HepG2 (cell line): ENCODE measurements around the gene ARID1A. TPM values are rescaled to one million over a fixed set of nuclear protein-coding genes. Genes with fewer than 3 reads are reported as not detected.
A peak's percentile ranks its signal among the peaks of the same experiment; 100 is the strongest.

Experiments used
- ATAC-seq: fragments of 200-7000 bp; cut with Tn5 transposase; 3 replicates; pipeline ENCODE4 v1.9.1; 2020; ENCODE audit warnings: mild to moderate bottlenecking, moderate library complexity
- BruUV-seq: library from RNA; stranded (reverse); fragments of 400-500 nt; replicated peaks from 2 replicates; lab custom pipeline; 2021; lab: Mats Ljungman, UMichigan
- CTCF ChIA-PET: fragments of 300-600 bp; formaldehyde crosslinking; extraction: SDS; loops from one replicate; lab custom pipeline; 2021; ENCODE audit warnings: low total read pairs, inconsistent platforms, low intra/inter-chr PET ratio; lab: Yijun Ruan, JAX
- POLR2A ChIA-PET: fragments of 350-600 bp; sonication (Branson Sonifier 250); formaldehyde crosslinking; loops from one replicate; lab custom pipeline; 2020; ENCODE audit warnings: antibody characterized with exemption, inconsistent platforms; lab: Yijun Ruan, JAX
- DNase-seq: peaks from one replicate; pipeline ENCODE4 v3.0.0-alpha.2; 2015; ENCODE audit warnings: low spot score
- FAIRE-seq: peaks from 3 replicates; lab custom pipeline; 2011; peaks lifted over from hg19 to GRCh38; lab: Jason Lieb, UNC
- H2AFZ ChIP-seq: one replicate; pipeline ENCODE4 v1.6.1; 2011; ENCODE audit warnings: low read length, inconsistent platforms
- H3K27ac ChIP-seq: fragments of 300-600 bp; 3 replicates; pipeline ENCODE4 v1.8.0; 2011; ENCODE audit warnings: mixed run types, mild to moderate bottlenecking, mixed read lengths, low read length, inconsistent platforms; ENCODE audit not compliant: insufficient read depth; ENCODE audit errors: extremely low read length
- H3K27me3 ChIP-seq, 2 experiments: fragments of 200-600 bp in 1 of 2; 2 replicates in 1 of 2; 3 replicates in 1 of 2; pipeline versions ENCODE4 v1.6.0 to v1.8.0; 2011; ENCODE audit warnings: low read length in 2 of 2, mild to moderate bottlenecking in 2 of 2, moderate library complexity in 2 of 2, inconsistent platforms in 1 of 2; ENCODE audit not compliant: insufficient read depth in 2 of 2, control insufficient read depth in 1 of 2
- H3K36me3 ChIP-seq, 2 experiments: fragments of 200-600 bp in 1 of 2; replicated peaks in 1 of 2; 2 replicates in 1 of 2; 3 replicates in 1 of 2; pipeline versions ENCODE4 v1.5.1 to v1.8.0; 2011; ENCODE audit warnings: low read length in 2 of 2, inconsistent platforms in 1 of 2; ENCODE audit not compliant: insufficient read depth in 2 of 2, control insufficient read depth in 1 of 2
- H3K4me1 ChIP-seq: 2 replicates; pipeline ENCODE4 v1.5.1; 2012; ENCODE audit warnings: low read length, inconsistent platforms; ENCODE audit not compliant: insufficient read depth
- H3K4me2 ChIP-seq: 2 replicates; pipeline ENCODE4 v1.6.0; 2011; ENCODE audit warnings: low read depth, low read length, inconsistent platforms
- H3K4me3 ChIP-seq, 3 experiments: fragments of 200-600 bp in 1 of 3; sonication (generic), shearing (Covaris generic) in 1 of 3; replicated peaks in 1 of 3; 2 replicates each; pipeline ENCODE4 v1.5.1; 2011 to 2016; ENCODE audit warnings: low read length in 3 of 3, inconsistent platforms in 2 of 3, low read depth in 2 of 3, mild to moderate bottlenecking in 2 of 3, control low read depth in 1 of 3, mixed read lengths in 1 of 3; ENCODE audit not compliant: insufficient read depth in 1 of 3
- H3K79me2 ChIP-seq: one replicate; pipeline ENCODE4 v1.6.1; 2011; ENCODE audit warnings: low read length, inconsistent platforms; ENCODE audit not compliant: insufficient read depth
- H3K9ac ChIP-seq: 2 replicates; pipeline ENCODE4 v1.6.0; 2011; ENCODE audit warnings: mild to moderate bottlenecking, low read depth, low read length, inconsistent platforms; ENCODE audit not compliant: insufficient read depth
- H3K9me3 ChIP-seq: 2 replicates; pipeline ENCODE4 v1.5.1; 2012; ENCODE audit warnings: mild to moderate bottlenecking, low read length
- H4K20me1 ChIP-seq: 2 replicates; pipeline ENCODE4 v1.6.0; 2011; ENCODE audit warnings: inconsistent platforms, mild to moderate bottlenecking, low read length, moderate library complexity; ENCODE audit not compliant: insufficient read depth
- EHMT2 ChIP-seq: fragments of 200-600 bp; sonication (generic); IDR thresholded peaks from 2 replicates; pipeline ENCODE4 v1.7.0; 2017; ENCODE audit warnings: antibody characterized with exemption, low read depth, low read length, borderline replicate concordance
- FOXA3 ChIP-seq: IDR thresholded peaks from 2 replicates; pipeline ENCODE4 v1.6.1; 2016; ENCODE audit warnings: missing genetic modification reagents, missing compliant biosample characterization
- POLR2A ChIP-seq, 2 experiments: IDR thresholded peaks; 2 replicates each; pipeline ENCODE4 v1.6.1; 2011; ENCODE audit warnings: low read depth in 2 of 2, low read length in 2 of 2, mild to moderate bottlenecking in 1 of 2, moderate library complexity in 1 of 2; ENCODE audit not compliant: insufficient read depth in 1 of 2
- RBFOX2 ChIP-seq: fragments of 200-400 bp; formaldehyde crosslinking; IDR thresholded peaks from 2 replicates; pipeline ENCODE4 v1.6.1; 2017; ENCODE audit warnings: low read depth, mild to moderate bottlenecking, low read length
- TSC22D2 ChIP-seq: sonication (generic); formaldehyde crosslinking; IDR thresholded peaks from 2 replicates; pipeline ENCODE4 v1.5.1; 2020; ENCODE audit warnings: missing genetic modification reagents, mild to moderate bottlenecking, borderline replicate concordance
- ZFP82 ChIP-seq: sonication (generic); formaldehyde crosslinking; IDR thresholded peaks from 2 replicates; pipeline ENCODE4 v1.5.1; 2020; ENCODE audit warnings: mild to moderate bottlenecking, missing genetic modification reagents, borderline replicate concordance
- ZNF335 ChIP-seq: sonication (generic); formaldehyde crosslinking; IDR thresholded peaks from 2 replicates; pipeline ENCODE4 v1.4.0; 2020; ENCODE audit warnings: missing genetic modification reagents
- WGBS: methylation state at CpG from one replicate; pipeline ENCODE4 v1.1.6; 2017; ENCODE audit warnings: low lambda C conversion rate; 5-methylcytosine and 5-hydroxymethylcytosine counted together
- in situ Hi-C: cut with HindIII; loops from 2 replicates; pipeline ENCODE4 v1.10.0; 2017; ENCODE audit warnings: low pct_unique_long_range_greater_than_20kb; ENCODE audit not compliant: extremely low pct_ligation_motif_present
- intact Hi-C: fragments of 100-400 bp; cut with micrococcal nuclease; formaldehyde crosslinking; loops from one replicate; pipeline ENCODE4 v1.10.0; 2022; ENCODE audit not compliant: unreplicated experiment
- polyA plus RNA-seq, 8 experiments: library from polyadenylated mRNA; depleted of rRNA in 3 of 8; stranded (reverse) in 7 of 8; unstranded in 1 of 8; fragments of >200 nt; fragmentation: Illumina TruSeq in 4 of 8; extraction: Trizol in 4 of 8; gene quantifications; 2 replicates each; pipeline versions ENCODE4 v1.2.1 to v1.2.3, GENCODE V29; 2011 to 2016; ENCODE audit warnings: low read depth in 4 of 8, missing spikeins in 1 of 8, mixed read lengths in 1 of 8; ENCODE audit not compliant: insufficient read depth in 1 of 8
- total RNA-seq, 5 experiments: library from RNA; depleted of rRNA; stranded (reverse); fragments of >200 nt; fragmentation: Illumina TruSeq; extraction: Trizol; gene quantifications; 2 replicates each; pipeline ENCODE4 v1.2.3, GENCODE V29; 2016; ENCODE audit warnings: low read depth in 1 of 5
- TF ChIP-seq, protein P1 (sequence below): sonication (generic); formaldehyde crosslinking; IDR thresholded peaks from 2 replicates; pipeline ENCODE4 v1.4.0; 2020; ENCODE audit warnings: mild to moderate bottlenecking, missing genetic modification reagents

The ARID1A gene
- total and polyA plus RNA-seq, 2 of the 13 experiments (the other 11 are each of a cell fraction or from before 2014, with no cell fraction given) = 11.9 to 15.9 TPM

DNA sequence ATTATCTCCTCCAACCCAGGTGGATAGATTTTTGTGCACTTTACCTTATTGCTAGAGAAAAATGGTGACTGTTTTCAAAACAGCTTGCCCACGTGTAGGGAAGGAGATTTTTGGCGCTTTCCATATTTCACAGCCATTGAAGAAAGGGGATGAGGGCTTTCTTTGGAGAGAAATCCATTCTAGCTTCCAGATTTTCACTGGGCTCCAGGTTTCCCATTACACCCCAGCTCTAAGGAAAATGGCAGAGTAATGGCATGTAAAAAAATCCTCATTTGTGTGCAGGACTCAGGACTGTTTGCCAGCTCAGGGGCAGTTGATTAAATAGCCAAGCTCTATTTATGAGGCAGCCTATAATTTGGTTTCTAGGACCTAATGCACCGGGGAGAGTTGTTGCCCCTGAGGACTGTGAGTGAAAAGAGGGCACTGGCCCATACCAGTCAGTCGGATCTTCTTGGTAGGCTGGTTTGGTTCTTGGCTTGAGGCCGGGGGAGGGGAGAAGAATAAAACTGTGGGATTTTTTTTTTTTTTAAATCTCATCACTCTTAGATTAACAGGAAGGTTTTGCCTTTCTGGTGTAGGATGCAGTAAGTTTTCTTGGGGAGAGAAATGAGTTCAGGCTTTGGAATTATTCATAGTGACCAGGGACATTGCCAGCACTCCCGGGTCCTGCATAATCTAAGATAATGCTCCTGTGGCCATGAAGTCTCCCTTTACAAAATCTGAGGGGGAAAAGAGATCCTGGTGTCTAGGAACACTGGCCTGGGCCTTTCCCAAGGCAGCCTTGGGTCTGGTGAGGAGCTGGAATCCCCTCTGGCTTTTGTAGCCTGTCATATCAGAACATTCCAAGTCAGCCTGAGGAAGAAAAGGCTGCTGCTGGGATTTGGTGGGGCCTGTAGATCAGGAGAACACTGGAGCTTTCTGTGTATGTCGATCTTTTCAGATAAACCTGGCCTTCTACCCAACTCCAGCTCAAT, 1.9 kb upstream of the ARID1A start:
- no peak for DNase-seq
- H3K9me3 ChIP-seq = no peaks in the 10 kb centered on the region
- peak overlapping the region; percentile 98 for H3K27ac ChIP-seq
- H3K4me1 ChIP-seq = peaks cover 44% of the 10 kb centered on the region
- peaks cover 29% of the 10 kb centered on the region for H3K79me2 ChIP-seq
- no peaks in the 10 kb centered on the region for H3K27me3 ChIP-seq
- peak overlapping the region; percentile 88 for H3K4me2 ChIP-seq
- peak overlapping the region; percentile 83 for H3K9ac ChIP-seq
- H3K36me3 ChIP-seq = no peaks in the 10 kb centered on the region
- intact Hi-C loops (loop anchor here (5.0 kb wide), 1 partner anchor 92 kb away; no protein-coding TSS in a partner anchor), in situ Hi-C loops (loop anchor here (5.0 kb wide), 1 partner anchor 93 kb away; the partner anchor contains the start of gene PIGV)
- H4K20me1 ChIP-seq = peaks cover 8% of the 10 kb centered on the region
- POLR2A ChIA-PET = interaction anchor here (0.6 to 6.4 kb wide), 14 partner anchors 10 to 221 kb away, joined by 3 to 127 read pairs (median 7); partner anchors contain the start of gene PIGV
- peak overlapping the region; percentile 63 to 91 (median 67) for H3K4me3 ChIP-seq
- CTCF ChIA-PET = no interaction called here
- 16% methylated on average over 7 of the region's 7 CpGs for whole genome bisulfite sequencing
- BruUV-seq = TSS peak; percentile 33
- no peak for ATAC-seq
- TF ChIP-seq FOXA3 (CRISPR knock-in tag) (no peak), ZNF335 (CRISPR knock-in tag) (0 out of 2 replicates have a peak, but pooled peaks have one; percentile 22), TSC22D2 (CRISPR knock-in tag) (no peak), POLR2A (IDR thresholded peaks at IDR 0.05; ENCODE audit: insufficient read depth in 1 of 2, low read depth in 2 of 2, low read length in 2 of 2) (0 out of 4 replicates have a peak, but pooled peaks of 1 of the 2 experiments have one; percentile 30), EHMT2 (0 out of 2 replicates have a peak, but pooled peaks have one; percentile 17), RBFOX2 (0 out of 2 replicates have a peak, but pooled peaks have one; percentile 7), ZFP82 (0 out of 2 replicates have a peak, but pooled peaks have one; percentile 0)
- TF ChIP-seq, protein P1, sequence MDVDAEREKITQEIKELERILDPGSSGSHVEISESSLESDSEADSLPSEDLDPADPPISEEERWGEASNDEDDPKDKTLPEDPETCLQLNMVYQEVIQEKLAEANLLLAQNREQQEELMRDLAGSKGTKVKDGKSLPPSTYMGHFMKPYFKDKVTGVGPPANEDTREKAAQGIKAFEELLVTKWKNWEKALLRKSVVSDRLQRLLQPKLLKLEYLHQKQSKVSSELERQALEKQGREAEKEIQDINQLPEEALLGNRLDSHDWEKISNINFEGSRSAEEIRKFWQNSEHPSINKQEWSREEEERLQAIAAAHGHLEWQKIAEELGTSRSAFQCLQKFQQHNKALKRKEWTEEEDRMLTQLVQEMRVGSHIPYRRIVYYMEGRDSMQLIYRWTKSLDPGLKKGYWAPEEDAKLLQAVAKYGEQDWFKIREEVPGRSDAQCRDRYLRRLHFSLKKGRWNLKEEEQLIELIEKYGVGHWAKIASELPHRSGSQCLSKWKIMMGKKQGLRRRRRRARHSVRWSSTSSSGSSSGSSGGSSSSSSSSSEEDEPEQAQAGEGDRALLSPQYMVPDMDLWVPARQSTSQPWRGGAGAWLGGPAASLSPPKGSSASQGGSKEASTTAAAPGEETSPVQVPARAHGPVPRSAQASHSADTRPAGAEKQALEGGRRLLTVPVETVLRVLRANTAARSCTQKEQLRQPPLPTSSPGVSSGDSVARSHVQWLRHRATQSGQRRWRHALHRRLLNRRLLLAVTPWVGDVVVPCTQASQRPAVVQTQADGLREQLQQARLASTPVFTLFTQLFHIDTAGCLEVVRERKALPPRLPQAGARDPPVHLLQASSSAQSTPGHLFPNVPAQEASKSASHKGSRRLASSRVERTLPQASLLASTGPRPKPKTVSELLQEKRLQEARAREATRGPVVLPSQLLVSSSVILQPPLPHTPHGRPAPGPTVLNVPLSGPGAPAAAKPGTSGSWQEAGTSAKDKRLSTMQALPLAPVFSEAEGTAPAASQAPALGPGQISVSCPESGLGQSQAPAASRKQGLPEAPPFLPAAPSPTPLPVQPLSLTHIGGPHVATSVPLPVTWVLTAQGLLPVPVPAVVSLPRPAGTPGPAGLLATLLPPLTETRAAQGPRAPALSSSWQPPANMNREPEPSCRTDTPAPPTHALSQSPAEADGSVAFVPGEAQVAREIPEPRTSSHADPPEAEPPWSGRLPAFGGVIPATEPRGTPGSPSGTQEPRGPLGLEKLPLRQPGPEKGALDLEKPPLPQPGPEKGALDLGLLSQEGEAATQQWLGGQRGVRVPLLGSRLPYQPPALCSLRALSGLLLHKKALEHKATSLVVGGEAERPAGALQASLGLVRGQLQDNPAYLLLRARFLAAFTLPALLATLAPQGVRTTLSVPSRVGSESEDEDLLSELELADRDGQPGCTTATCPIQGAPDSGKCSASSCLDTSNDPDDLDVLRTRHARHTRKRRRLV (CRISPR knock-in tag) = 0 out of 2 replicates have a peak, but pooled peaks have one; percentile 15
- FAIRE-seq = no peak
- no peak overlapping the region for H2AFZ ChIP-seq
